SH-SY5Y (cell line): ENCODE results near the gene UVSSA.

Experiments used
- GATA2 ChIP-seq: IDR thresholded peaks from 2 replicates; pipeline ENCODE4 v1.6.1; 2011; ENCODE audit warnings: mild to moderate bottlenecking, low read depth, low read length
- GATA3 ChIP-seq: IDR thresholded peaks from 2 replicates; pipeline ENCODE4 v1.6.1; 2011; ENCODE audit warnings: low read depth, mild to moderate bottlenecking, low read length, moderate library complexity

Gene UVSSA

GRCh38 chr4:1371176-1372165 is 24.5 kb downstream of the UVSSA start:
- TF ChIP-seq GATA2 (no peak), GATA3 (no peak)

- no peak for TF ChIP-seq GATA2
- TF ChIP-seq GATA3 = no peak
Measured at GRCh38 chr4:1373892-1374705, 27.1 kb downstream of the UVSSA start.

GRCh38 chr4:1374706-1375045 is 27.7 kb downstream of the UVSSA start:
- TF ChIP-seq GATA3 (no peak), GATA2 (no peak)

GRCh38 chr4:1375051-1375721 is 28.2 kb downstream of the UVSSA start:
- TF ChIP-seq GATA3 (no peak), GATA2 (no peak)

- TF ChIP-seq GATA3 (no peak), GATA2 (no peak)
Measured at GRCh38 chr4:1375761-1376322, 28.8 kb downstream of the UVSSA start.

GRCh38 chr4:1376391-1376840 is 29.4 kb downstream of the UVSSA start:
- TF ChIP-seq GATA2 (no peak), GATA3 (no peak)

GRCh38 chr4:1376841-1377605 is 30.0 kb downstream of the UVSSA start:
- TF ChIP-seq GATA2 (no peak), GATA3 (no peak)

GRCh38 chr4:1377606-1378261 is 30.7 kb downstream of the UVSSA start:
- TF ChIP-seq GATA2 (no peak), GATA3 (no peak)

- no peak for TF ChIP-seq GATA3
Measured at GRCh38 chr4:1378559-1379231, 31.7 kb downstream of the UVSSA start.

GRCh38 chr4:1379351-1379781 is 32.4 kb downstream of the UVSSA start:
- TF ChIP-seq GATA2 (no peak), GATA3 (no peak)

GRCh38 chr4:1379801-1380331 is 32.9 kb downstream of the UVSSA start:
- TF ChIP-seq GATA3 (no peak), GATA2 (no peak)
